ENCODE data around the gene PIK3R3.

The PIK3R3 gene

DNA sequence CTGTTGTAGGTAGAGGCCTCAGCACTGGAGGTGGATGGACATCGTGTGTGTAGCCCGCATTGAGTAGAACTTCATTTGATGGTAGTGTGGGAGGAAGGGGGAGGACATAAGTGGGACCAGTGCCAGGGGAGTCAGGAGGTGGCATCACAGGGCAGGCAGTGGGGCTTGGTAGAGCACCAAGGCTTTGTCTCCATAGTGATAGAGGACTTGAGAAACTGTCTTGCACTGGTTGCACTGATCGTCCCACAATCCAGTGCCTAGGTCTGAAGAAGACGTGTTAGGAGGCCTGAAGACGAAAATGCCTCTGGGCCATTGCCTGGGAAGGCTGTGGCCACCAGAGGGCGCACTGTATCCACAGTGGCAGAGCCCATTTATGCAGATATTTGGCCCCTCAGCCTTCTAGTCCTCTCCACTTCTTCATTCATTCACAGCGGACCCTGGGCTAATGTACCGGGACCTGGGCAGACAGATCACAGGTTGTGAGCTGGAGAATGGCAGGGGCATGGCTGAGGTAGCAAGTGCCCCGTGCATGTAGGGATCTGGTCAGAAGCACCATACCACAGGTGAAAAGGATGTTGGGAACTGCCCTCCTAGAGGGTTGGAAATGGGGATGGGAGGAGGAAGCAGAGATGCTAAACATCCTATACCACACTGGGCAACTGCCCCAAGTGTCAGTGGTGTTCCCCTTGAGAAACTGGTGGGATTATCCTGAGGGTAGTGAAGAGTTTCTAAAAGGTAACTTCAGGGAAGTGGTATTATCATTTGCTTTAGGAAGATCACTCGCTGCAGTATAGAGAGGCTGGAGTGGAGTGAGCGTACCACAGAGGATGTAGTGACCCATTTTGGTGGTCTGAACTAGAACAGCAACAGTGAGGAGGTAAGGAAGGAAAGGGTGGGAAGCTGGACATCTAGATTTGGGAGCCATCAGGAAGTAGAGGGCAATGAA lies 95.3 kb downstream of the PIK3R3 start:
- DNase-seq (ENCODE audit: low spot score) = peak; percentile 84
- in situ Hi-C loops (cut with MboI; ENCODE audit: low sequenced_read_pairs, unreplicated experiment) = loop anchor here (5.0 kb wide), 1 partner anchor 140 kb away; the partner anchor contains the start of genes P3R3URF and TSPAN1
- TF ChIP-seq CTCF (IDR thresholded peaks at IDR 0.05; ENCODE audit: borderline replicate concordance, control extremely low read depth, extremely low read depth, insufficient read depth, missing control alignments) = peak; percentile 98

GRCh38 chr1:46034601-46035516 lies 97.6 kb downstream of the PIK3R3 start:
- TF ChIP-seq CTCF (IDR thresholded peaks at IDR 0.05; ENCODE audit: borderline replicate concordance, control extremely low read depth, extremely low read depth, insufficient read depth, missing control alignments) = no peak
- DNase-seq (ENCODE audit: low spot score) = no peak
- in situ Hi-C loops (cut with MboI; ENCODE audit: low sequenced_read_pairs, unreplicated experiment) = loop anchor here (5.0 kb wide), 1 partner anchor 142 kb away; the partner anchor contains the start of genes P3R3URF and TSPAN1

DNA sequence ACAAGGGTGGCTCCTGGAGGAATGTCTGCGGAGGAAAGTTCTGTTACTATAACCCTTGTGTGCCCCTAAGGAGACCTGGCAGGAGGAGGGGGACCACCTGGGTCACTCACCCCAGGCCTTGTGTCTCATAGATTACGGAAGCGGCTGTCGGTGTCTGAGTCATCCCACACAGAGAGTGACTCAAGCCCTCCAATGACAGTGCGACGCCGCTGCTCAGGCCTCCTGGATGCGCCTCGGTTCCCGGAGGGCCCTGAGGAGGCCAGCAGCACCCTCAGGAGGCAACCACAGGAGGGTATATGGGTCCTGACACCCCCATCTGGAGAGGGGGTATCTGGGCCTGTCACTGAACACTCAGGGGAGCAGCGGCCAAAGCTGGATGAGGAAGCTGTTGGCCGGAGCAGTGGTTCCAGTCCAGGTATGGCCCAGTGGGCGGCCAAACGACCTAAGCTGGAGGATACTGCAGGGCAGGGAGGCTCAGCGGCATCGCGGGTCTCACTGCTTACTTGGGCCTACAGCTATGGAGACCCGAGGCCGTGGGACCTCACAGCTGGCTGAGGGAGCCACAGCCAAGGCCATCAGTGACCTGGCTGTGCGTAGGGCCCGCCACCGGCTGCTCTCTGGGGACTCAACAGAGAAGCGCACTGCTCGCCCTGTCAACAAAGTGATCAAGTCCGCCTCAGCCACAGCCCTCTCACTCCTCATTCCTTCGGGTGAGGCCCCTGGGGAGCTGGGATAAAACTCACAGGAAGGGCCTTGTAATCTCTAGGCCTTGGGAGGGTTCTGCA lies 101.4 kb downstream of the PIK3R3 start:
- in situ Hi-C loops (cut with MboI; ENCODE audit: low sequenced_read_pairs, unreplicated experiment) = no loop called here
- peak; percentile 25 for DNase-seq (ENCODE audit: low spot score)
- no peak for TF ChIP-seq CTCF (IDR thresholded peaks at IDR 0.05; ENCODE audit: borderline replicate concordance, control extremely low read depth, extremely low read depth, insufficient read depth, missing control alignments)

DNA sequence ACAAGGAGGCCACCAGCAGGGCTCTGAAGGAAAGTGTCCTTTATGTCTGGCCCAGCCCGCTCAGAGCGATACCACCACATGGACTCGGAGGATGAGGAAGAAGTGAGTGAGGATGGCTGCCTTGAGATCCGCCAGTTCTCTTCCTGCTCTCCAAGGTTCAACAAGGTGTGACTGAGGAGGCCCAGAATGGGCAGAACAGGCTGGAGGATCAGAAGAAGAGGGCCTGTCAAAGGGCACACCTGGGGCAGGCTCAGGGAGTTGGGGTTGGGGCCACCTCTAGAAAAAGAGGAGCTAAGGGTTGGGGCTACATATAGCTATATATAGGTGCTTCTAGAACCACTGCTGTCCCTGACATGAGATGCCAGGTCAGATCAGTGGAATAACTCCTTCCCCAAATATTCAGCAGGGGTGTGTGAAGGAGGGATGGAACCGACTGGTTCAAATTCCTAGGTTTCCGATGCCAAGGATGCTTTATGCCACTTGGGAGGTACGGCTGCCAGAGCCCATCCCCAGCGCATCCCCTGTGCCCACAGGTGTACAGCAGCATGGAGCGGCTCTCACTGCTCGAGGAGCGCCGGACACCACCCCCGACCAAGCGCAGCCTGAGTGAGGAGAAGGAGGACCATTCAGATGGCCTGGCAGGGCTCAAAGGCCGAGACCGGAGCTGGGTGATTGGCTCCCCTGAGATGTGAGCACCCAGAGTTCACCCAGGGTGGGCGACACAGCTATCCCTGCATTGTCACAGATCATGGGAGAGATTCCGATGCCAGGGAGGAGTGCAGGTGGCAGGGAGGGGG lies 102.2 kb downstream of the PIK3R3 start:
- no peak for DNase-seq (ENCODE audit: low spot score)
- in situ Hi-C loops (cut with MboI; ENCODE audit: low sequenced_read_pairs, unreplicated experiment) = no loop called here
- no peak for TF ChIP-seq CTCF (IDR thresholded peaks at IDR 0.05; ENCODE audit: borderline replicate concordance, control extremely low read depth, extremely low read depth, insufficient read depth, missing control alignments)

GRCh38 chr1:46027788-46028573 lies 104.4 kb downstream of the PIK3R3 start:
- TF ChIP-seq CTCF (IDR thresholded peaks at IDR 0.05; ENCODE audit: borderline replicate concordance, control extremely low read depth, extremely low read depth, insufficient read depth, missing control alignments) = no peak
- in situ Hi-C loops (cut with MboI; ENCODE audit: low sequenced_read_pairs, unreplicated experiment) = no loop called here
- DNase-seq (ENCODE audit: low spot score) = no peak
